SK-N-SH treated with all-trans-retinoic acid at 6 μM for 48 hours (cell line): ENCODE measurements around the gene PPP1R16B.

Experiments used
- ATAC-seq: fragments of 200-7000 bp; cut with Tn5 transposase; 3 replicates; pipeline ENCODE4 v1.9.1; 2020; ENCODE audit warnings: mild to moderate bottlenecking, moderate library complexity
- ARNTL ChIP-seq: fragments of 450-650 bp; formaldehyde crosslinking; IDR thresholded peaks from 2 replicates; pipeline ENCODE4 v1.5.0; 2020; ENCODE audit warnings: low read depth, mild to moderate bottlenecking, moderate library complexity, borderline replicate concordance
- CREB5 ChIP-seq: fragments of 250-450 bp; sonication (Bioruptor Pico); IDR thresholded peaks from 2 replicates; pipeline ENCODE4 v1.5.1; 2020; ENCODE audit warnings: low read depth, mild to moderate bottlenecking, moderate library complexity
- CSDC2 ChIP-seq: fragments of 250-450 bp; sonication (Bioruptor Pico); IDR thresholded peaks from 2 replicates; pipeline ENCODE4 v1.5.0; 2020; ENCODE audit warnings: mild to moderate bottlenecking, moderate library complexity
- CSRNP3 ChIP-seq: fragments of 250-450 bp; sonication (Bioruptor Pico); IDR thresholded peaks from 2 replicates; pipeline ENCODE4 v1.5.1; 2021; ENCODE audit warnings: mild to moderate bottlenecking, moderate library complexity
- ESRRG ChIP-seq: fragments of 250-450 bp; sonication (Bioruptor Pico); IDR thresholded peaks from 2 replicates; pipeline ENCODE4 v1.6.1; 2021; ENCODE audit warnings: mild to moderate bottlenecking
- GLIS3 ChIP-seq: fragments of 250-450 bp; sonication (Bioruptor Pico); IDR thresholded peaks from 2 replicates; pipeline ENCODE4 v1.5.0; 2020; ENCODE audit warnings: mild to moderate bottlenecking, moderate library complexity
- ISL1 ChIP-seq: fragments of 250-450 bp; sonication (Bioruptor Pico); IDR thresholded peaks from 2 replicates; pipeline ENCODE4 v2.1.2; 2022; ENCODE audit warnings: mild to moderate bottlenecking, moderate library complexity
- OSR1 ChIP-seq: fragments of 250-450 bp; sonication (Bioruptor Pico); IDR thresholded peaks from 2 replicates; pipeline ENCODE4 v1.8.0; 2022; ENCODE audit warnings: moderate library complexity, mild to moderate bottlenecking, inconsistent platforms
- PATZ1 ChIP-seq: fragments of 250-450 bp; sonication (Bioruptor Pico); IDR thresholded peaks from 2 replicates; pipeline ENCODE4 v1.8.0; 2020; ENCODE audit warnings: mild to moderate bottlenecking, moderate library complexity, borderline replicate concordance
- PPARA ChIP-seq: fragments of 250-450 bp; sonication (Bioruptor Pico); IDR thresholded peaks from 2 replicates; pipeline ENCODE4 v1.5.0; 2020; ENCODE audit warnings: mild to moderate bottlenecking, borderline replicate concordance
- RARB ChIP-seq: fragments of 250-450 bp; sonication (Bioruptor Pico); IDR thresholded peaks from 2 replicates; pipeline ENCODE4 v1.8.0; 2021; ENCODE audit warnings: mild to moderate bottlenecking, moderate library complexity
- SNAI2 ChIP-seq: fragments of 250-450 bp; sonication (Bioruptor Pico); IDR thresholded peaks from 2 replicates; pipeline ENCODE4 v1.5.0; 2020; ENCODE audit warnings: mild to moderate bottlenecking, moderate library complexity
- TCF4 ChIP-seq: fragments of 250-450 bp; sonication (Bioruptor Pico); IDR thresholded peaks from 2 replicates; pipeline ENCODE4 v1.8.0; 2021; ENCODE audit warnings: mild to moderate bottlenecking, moderate library complexity, borderline replicate concordance
- TOX ChIP-seq: fragments of 250-450 bp; sonication (Bioruptor Pico); IDR thresholded peaks from 2 replicates; pipeline ENCODE4 v1.8.0; 2021; ENCODE audit warnings: mild to moderate bottlenecking, moderate library complexity, borderline replicate concordance
- TSHZ2 ChIP-seq: fragments of 250-450 bp; sonication (Bioruptor Pico); IDR thresholded peaks from 2 replicates; pipeline ENCODE4 v1.5.0; 2020; ENCODE audit warnings: mild to moderate bottlenecking, moderate library complexity
- ZC3H10 ChIP-seq: fragments of 250-450 bp; sonication (Bioruptor Pico); IDR thresholded peaks from 2 replicates; pipeline ENCODE4 v1.5.1; 2021; ENCODE audit warnings: mild to moderate bottlenecking, moderate library complexity
- ZFP3 ChIP-seq: fragments of 250-450 bp; sonication (Bioruptor Pico); IDR thresholded peaks from 2 replicates; pipeline ENCODE4 v1.5.0; 2020; ENCODE audit warnings: mild to moderate bottlenecking, moderate library complexity
- ZNF565 ChIP-seq: fragments of 450-650 bp; formaldehyde crosslinking; conservative IDR thresholded peaks from 2 replicates; pipeline ENCODE4 v1.5.0; 2020; ENCODE audit warnings: low read depth, mild to moderate bottlenecking, moderate library complexity
- ZNF70 ChIP-seq: fragments of 450-650 bp; formaldehyde crosslinking; IDR thresholded peaks from 2 replicates; pipeline ENCODE4 v1.5.0; 2020; ENCODE audit warnings: mild to moderate bottlenecking, moderate library complexity
- ZNF8 ChIP-seq: fragments of 450-650 bp; formaldehyde crosslinking; IDR thresholded peaks from 2 replicates; pipeline ENCODE4 v1.5.0; 2020; ENCODE audit warnings: mild to moderate bottlenecking, moderate library complexity

The PPP1R16B gene

GRCh38 chr20:38831995-38832620 is 26.6 kb downstream of the PPP1R16B start:
- ATAC-seq = no peak
- TF ChIP-seq RARB (CRISPR knock-in tag) (no peak), OSR1 (CRISPR knock-in tag) (no peak), PPARA (CRISPR knock-in tag) (no peak), ZNF565 (no peak), ESRRG (no peak), PATZ1 (CRISPR knock-in tag) (no peak), CREB5 (no peak), ZC3H10 (CRISPR knock-in tag) (no peak), ZNF8 (CRISPR knock-in tag) (no peak), CSRNP3 (CRISPR knock-in tag) (no peak), TCF4 (CRISPR knock-in tag) (no peak), TSHZ2 (CRISPR knock-in tag) (no peak), CSDC2 (CRISPR knock-in tag) (no peak)

- ATAC-seq = no peak
- TF ChIP-seq ZNF70 (CRISPR knock-in tag) (no peak), OSR1 (CRISPR knock-in tag) (no peak), ESRRG (no peak), ZFP3 (CRISPR knock-in tag) (no peak), RARB (CRISPR knock-in tag) (no peak), GLIS3 (no peak), TSHZ2 (CRISPR knock-in tag) (no peak), SNAI2 (CRISPR knock-in tag) (no peak), ISL1 (CRISPR knock-in tag) (no peak), ZNF565 (no peak), PATZ1 (CRISPR knock-in tag) (no peak), CSRNP3 (CRISPR knock-in tag) (no peak), CREB5 (no peak), TOX (CRISPR knock-in tag) (no peak), ZNF8 (CRISPR knock-in tag) (no peak), ZC3H10 (CRISPR knock-in tag) (no peak), ARNTL (CRISPR knock-in tag) (no peak), PPARA (CRISPR knock-in tag) (no peak)
Observed at GRCh38 chr20:38833154-38833856, 27.8 kb downstream of the PPP1R16B start.
